HG03521 (cell line): Measurements from ENCODE around the gene TPSAB1.
"Not testable (repeated sequence)": the region's sequence is repeated elsewhere in the genome, so short reads cannot be mapped to it uniquely, and the experiment has no call there.

Experiments used
- ATAC-seq: cut with Tn5 transposase; IDR thresholded peaks from one replicate; pipeline ENCODE4 v1.9.1; 2021; ENCODE audit warnings: mild to moderate bottlenecking, moderate library complexity; ENCODE audit not compliant: unreplicated experiment

TPSAB1 gene

GRCh38 chr16:1240436-1240835 lies at the start of gene TPSAB1:
Gene TPSAB1, plus strand, starts transcription at chr16:1240705. Its CDS starts 234 bp downstream, at chr16:1240939.
- ATAC-seq = not testable (repeated sequence)

- not testable (repeated sequence) for ATAC-seq
Measured at GRCh38 chr16:1190789-1191188, 49.7 kb upstream of the TPSAB1 start.

DNA sequence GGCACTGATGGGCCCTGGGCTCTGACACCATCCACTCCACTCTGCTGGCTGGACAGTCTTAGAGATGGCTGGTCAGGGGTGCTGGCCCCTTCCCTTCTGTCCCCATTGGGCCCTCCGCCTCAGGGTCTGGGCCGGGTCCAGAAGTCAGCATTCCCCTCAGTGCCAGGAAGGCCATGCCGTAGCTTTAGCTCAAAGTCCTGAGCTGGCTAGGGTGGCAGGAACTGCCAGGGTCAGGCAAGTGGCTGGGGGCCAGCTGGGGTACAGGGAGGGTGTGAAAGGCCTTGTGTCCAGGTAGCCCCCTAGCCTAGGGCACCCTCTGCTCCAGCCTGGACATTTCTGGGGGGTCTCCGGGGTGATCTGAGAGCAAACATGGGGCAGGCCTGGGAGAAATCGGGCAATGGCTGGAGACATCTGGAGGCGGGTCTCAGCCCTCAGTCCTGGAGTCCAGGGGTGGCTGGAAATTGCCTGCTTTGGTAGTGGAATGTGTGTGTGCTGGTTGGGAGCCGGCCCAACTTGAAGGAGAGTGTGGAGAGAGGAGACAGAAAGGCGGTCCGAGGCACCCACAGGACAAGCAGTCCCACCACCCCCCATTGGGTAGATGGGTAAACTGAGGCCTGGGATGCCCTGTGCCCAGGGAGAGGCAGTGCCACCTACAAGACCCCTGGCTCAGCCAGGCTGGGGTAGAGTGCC lies 48.0 kb upstream of the TPSAB1 start:
- no peak for ATAC-seq

- no peak for ATAC-seq
Measured at GRCh38 chr16:1193143-1193824, 47.2 kb upstream of the TPSAB1 start.

DNA sequence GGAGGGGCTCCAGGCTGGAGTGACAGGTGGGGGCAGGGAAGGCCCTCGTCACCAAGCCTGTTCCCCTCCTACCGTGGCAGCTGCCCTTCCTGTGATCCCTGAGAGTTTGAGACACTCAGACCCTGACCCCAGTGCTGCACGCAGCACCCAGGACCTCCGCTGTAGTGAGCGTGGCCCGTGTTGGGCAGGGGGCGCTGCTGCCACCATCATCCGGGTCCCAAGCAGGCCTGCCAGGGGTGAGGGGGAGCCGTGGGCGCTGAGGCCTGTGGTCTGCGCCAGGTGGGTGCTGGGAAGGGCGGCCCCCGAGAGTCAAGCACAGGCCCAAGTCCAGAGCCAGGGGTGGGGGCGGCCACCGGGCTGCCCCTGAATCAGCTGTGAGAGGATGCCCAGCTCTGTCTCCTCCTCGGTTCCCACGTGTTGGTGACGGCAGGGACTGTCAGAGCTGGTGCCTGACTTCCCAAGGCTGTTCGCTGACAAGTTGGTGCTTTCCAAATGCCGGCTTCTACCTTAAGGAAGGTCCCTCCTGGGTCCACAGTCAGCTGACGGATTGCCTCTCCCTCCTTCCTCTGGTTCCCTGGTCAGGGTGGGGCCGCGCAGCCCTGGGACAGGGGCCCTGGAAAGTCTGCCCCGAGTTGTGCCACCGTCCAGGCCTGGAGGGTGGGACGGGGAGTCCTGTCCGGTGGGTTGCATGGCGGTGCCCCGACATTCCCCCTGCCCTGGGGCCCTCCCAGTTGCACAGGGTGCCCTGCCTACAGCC lies 46.5 kb upstream of the TPSAB1 start:
- ATAC-seq = no peak

GRCh38 chr16:1194665-1195392 lies 45.7 kb upstream of the TPSAB1 start:
- ATAC-seq = no peak

- no peak for ATAC-seq
Measured at GRCh38 chr16:1195393-1195666, 45.2 kb upstream of the TPSAB1 start.

DNA sequence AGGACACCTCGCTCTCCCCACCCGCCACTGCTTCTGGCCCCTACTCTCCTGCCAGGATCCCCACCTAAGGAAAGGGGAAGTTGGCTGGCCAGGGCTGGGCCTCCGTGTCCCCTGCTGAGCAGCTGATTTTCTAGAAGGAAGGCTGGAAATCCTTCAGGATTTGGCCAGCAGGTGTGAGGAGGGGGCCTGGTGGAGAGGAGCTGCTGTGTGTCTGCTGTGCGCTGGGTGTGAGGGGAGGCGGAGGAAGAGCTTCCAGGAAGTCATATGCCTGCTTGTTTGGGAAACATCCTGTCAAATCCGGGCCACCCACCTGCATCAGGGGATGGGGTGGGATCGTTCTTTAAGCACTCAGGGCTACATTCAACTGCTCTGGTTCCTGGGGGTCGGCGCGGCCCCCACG lies 44.0 kb upstream of the TPSAB1 start:
- ATAC-seq = no peak

DNA sequence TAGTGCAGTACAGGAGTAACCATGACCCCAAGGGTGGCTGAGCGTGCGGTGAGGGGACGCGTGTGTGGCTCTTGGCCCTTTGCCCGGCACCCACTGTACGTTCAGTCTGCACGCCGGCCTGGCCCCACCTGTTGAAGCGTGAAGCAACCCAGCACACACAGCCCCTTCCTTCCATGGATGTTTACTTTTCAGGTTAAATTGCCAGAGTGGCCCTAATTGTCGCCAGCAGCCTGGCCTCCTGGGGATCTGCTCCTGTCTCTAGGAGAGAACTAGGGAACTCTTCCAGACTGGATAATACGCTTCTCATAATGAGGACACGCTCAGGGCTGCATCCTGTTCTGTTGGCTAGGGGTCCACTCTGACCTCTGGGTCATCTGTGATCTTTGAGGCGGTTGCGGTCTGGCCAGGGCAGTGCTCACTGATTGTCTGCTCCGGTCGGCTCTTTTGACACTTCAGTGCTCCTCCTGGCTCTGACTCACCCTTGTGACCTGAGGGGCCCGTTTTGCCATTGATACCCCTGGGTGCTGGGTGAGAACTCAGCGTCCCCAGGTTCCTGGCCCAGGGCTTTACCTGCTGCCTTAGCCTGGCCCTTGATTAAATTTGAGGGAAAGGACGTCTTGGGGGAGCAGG lies 43.2 kb upstream of the TPSAB1 start:
- no peak for ATAC-seq

DNA sequence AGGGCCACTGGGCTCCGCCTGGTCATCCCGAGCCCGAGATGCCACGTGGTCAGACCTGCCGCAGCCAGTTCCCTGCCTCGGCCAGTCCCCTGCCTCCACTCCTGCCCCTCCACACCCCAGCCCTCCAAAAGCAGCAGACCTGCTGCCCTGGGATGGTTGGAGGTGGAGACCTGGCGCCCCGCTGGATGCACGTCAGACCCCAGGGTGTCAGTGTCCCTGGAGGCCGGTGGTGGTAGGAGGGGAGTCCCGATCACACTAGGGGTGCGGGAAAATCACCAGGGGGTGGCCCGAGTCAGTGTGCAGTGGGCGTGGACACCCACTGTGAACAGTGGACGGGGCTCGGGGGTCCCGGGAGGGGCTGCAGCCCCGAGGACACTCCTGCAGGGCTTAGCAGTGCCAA lies 42.3 kb upstream of the TPSAB1 start:
- ATAC-seq = no peak

GRCh38 chr16:1198671-1199346 lies 41.7 kb upstream of the TPSAB1 start:
- ATAC-seq = not testable (repeated sequence)

- ATAC-seq = no peak
Measured at GRCh38 chr16:1199347-1200013, 41.0 kb upstream of the TPSAB1 start.

GRCh38 chr16:1200014-1200627 lies 40.4 kb upstream of the TPSAB1 start:
- no peak for ATAC-seq

- ATAC-seq = no peak
Measured at GRCh38 chr16:1201444-1201843, 39.1 kb upstream of the TPSAB1 start.

DNA sequence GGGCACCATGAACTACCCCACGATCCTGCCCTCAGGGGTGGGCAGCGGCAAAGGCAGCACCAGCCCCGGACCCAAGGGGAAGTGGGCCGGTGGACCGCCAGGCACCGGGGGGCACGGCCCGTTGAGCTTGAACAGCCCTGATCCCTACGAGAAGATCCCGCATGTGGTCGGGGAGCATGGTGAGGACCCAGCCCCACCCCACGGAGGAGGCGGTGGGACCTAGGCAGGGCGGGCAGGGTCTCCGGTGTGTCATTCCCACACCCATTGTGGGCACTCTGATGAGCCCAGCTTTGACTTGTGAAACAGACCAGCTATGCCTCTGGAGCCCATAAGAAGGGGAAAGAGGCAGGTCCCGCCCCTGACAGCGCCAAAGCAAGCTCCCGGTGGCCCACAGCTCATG lies 38.2 kb upstream of the TPSAB1 start:
- no peak for ATAC-seq

DNA sequence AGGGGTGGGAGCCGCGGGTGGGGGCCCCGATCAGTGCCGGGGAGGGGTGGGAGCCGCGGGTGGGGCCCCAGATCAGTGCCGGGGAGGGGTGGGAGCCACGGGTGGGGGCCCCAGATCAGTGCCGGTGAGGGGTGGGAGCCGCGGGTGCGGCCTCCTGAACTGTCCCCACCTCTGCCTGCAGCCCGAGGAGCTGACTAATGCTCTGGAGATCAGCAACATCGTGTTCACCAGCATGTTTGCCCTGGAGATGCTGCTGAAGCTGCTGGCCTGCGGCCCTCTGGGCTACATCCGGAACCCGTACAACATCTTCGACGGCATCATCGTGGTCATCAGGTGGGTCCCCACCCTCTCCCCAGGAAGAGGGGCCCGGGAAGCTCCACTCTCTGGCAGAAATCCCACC lies 35.6 kb upstream of the TPSAB1 start:
- ATAC-seq = no peak

DNA sequence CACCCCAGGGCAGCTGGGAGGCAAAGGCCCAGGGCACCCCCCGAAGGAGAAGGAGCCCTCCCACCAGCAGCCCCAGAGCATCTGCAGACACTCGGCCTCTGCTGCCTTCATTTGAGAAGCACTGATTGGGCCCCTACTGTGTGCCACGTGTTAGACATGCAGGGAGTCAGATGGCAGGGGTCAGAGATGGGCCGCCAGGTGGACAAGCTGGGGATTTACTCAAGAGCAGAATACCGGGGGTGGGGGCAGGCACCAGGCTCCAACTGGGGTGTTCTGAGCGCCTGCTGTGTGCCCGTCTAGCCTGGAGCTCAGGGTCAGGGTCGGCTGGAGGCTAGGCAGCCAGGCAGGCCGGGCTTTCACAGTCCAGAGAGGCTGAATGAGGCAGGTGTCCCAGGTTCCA lies 34.2 kb upstream of the TPSAB1 start:
- no peak for ATAC-seq

DNA sequence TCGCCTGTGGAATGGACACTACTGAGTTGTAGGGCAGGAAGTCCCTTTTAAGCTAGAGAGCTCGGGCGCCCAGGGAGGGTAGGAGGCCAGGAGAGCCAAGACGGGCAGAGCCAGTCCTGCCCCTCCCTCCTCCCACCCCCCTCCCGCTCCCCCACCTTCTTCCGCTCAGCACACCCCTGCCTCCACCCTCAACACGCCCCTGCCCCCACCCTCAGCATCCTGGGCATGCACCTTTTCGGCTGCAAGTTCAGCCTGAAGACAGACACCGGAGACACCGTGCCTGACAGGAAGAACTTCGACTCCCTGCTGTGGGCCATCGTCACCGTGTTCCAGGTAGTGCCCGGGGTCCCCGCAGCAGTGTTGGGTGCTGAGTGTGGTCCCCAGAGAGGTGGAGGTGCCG lies 33.7 kb upstream of the TPSAB1 start:
- ATAC-seq = no peak

- no peak for ATAC-seq
Measured at GRCh38 chr16:1208239-1208830, 32.2 kb upstream of the TPSAB1 start.
